ENCODE data around the gene MICAL1. TPM values are rescaled to one million over a fixed set of nuclear protein-coding genes. Genes with fewer than 3 reads are reported as not detected.
A peak's percentile ranks its signal among the peaks of the same experiment; 100 is the strongest.
"Not testable (repeated sequence)": the region's sequence is repeated elsewhere in the genome, so short reads cannot be mapped to it uniquely, and the experiment has no call there.

The MICAL1 gene
- total RNA-seq, 6 experiments from 2014 or later: 37.9 to 44.9 (median 40.4) TPM

DNA sequence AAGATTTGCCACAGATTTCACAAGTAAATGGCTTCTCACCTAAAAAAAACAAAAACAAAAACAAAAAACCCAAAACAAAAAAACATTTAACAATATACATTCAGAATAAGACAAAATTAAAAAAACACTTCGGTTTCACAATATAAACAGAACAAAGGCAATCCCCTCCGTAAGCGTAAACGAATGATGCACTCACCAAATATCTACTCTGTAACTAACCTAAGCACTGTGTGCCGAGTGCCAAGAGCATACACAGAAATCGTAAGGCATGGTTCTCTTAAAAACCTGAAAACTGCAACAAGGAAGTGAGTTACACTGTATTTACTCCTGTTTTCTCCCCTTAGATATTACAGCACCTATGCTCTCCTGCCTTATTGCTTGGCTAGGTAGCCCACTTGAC lies 12.1 kb upstream of the MICAL1 start:
- TF ChIP-seq, protein P1, sequence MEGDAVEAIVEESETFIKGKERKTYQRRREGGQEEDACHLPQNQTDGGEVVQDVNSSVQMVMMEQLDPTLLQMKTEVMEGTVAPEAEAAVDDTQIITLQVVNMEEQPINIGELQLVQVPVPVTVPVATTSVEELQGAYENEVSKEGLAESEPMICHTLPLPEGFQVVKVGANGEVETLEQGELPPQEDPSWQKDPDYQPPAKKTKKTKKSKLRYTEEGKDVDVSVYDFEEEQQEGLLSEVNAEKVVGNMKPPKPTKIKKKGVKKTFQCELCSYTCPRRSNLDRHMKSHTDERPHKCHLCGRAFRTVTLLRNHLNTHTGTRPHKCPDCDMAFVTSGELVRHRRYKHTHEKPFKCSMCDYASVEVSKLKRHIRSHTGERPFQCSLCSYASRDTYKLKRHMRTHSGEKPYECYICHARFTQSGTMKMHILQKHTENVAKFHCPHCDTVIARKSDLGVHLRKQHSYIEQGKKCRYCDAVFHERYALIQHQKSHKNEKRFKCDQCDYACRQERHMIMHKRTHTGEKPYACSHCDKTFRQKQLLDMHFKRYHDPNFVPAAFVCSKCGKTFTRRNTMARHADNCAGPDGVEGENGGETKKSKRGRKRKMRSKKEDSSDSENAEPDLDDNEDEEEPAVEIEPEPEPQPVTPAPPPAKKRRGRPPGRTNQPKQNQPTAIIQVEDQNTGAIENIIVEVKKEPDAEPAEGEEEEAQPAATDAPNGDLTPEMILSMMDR (IDR thresholded peaks at IDR 0.05): no peak
- Mint-ChIP-seq H3K36me3 (ENCODE audit: low read depth) (peaks cover 34% of the 10 kb centered on the region), H3K9me3 (no peaks in the 10 kb centered on the region)

DNA sequence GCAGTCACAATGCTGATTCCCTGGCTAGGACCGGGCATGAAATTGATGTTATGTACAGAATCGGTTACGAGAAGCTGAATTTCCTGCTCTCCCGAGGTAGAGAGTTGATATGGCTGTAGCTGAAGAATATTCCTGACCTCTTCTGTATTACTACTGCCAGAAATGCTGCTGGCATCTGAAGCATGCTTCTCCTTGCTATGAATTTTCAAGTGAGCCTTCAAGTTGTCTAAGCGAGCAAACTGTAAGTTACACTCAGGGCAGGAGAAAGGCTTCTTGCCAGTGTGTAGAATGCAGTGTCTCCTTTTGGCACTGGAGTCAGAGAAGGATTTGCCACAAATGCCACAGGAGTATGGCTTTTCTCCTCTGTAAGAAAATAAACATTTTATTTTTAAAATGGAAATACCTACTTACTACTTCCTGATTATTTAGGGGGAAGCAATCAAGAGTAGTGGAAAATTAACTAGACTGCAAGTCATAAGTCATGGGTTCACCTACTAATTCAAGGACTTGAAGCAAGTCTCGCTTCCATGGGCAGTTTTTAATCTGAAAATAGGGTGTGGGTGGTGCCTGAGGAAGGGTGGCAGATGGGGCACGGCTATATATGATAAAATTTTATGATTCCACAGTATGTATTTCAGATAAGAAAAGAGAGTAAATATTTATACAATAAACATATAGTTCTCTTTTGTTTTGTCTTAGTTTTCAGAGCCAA lies 10.8 kb upstream of the MICAL1 start:
- H3K36me3 Mint-ChIP-seq (ENCODE audit: low read depth): peaks cover 34% of the 10 kb centered on the region
- H3K9me3 Mint-ChIP-seq: no peaks in the 10 kb centered on the region
- DNase-seq: no peak
- TF ChIP-seq, protein P1 (IDR thresholded peaks at IDR 0.05): no peak
- no peak overlapping the region for H3K4me3 Mint-ChIP-seq
- peaks cover 8% of the 10 kb centered on the region for H3K4me1 Mint-ChIP-seq (ENCODE audit: low read depth)
- H3K27ac Mint-ChIP-seq: no peak overlapping the region
- H3K27me3 Mint-ChIP-seq (ENCODE audit: insufficient read depth): no peaks in the 10 kb centered on the region; the same call in 1 of the 2 replicates

More for the DNA sequence above, 12.1 kb upstream of the MICAL1 start:
- no peak overlapping the region for H3K27ac Mint-ChIP-seq
- DNase-seq: no peak
- H3K4me1 Mint-ChIP-seq (ENCODE audit: low read depth): no peaks in the 10 kb centered on the region
- no peaks in the 10 kb centered on the region; the same call in 1 of the 2 replicates for H3K27me3 Mint-ChIP-seq (ENCODE audit: insufficient read depth)
- H3K4me3 Mint-ChIP-seq: no peak overlapping the region

DNA sequence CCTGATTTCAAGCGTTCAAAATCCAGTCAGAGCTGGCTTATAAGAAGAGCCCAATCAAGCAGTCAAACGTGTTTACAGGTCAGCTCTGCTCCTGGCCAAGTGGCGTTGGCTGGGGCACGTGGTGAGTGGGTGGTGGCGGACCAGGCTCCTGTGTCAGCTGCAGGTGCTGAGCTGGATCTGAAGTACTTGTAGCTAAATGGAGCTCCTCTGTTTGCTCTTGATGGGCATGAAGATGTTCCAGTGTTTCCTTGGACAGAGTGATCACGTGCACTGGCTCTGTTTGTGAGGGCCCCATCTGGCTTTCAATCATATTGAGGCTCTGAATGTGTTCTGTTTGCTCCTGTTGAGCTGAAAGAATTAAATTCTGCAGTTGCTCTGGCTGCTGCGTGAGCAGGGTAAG lies 10.2 kb upstream of the MICAL1 start:
- Mint-ChIP-seq H3K4me3 (no peak overlapping the region), H3K4me1 (ENCODE audit: low read depth) (peaks cover 8% of the 10 kb centered on the region), H3K9me3 (no peaks in the 10 kb centered on the region), H3K27me3 (ENCODE audit: insufficient read depth) (no peaks in the 10 kb centered on the region; the same call in 1 of the 2 replicates), H3K27ac (no peak overlapping the region), H3K36me3 (ENCODE audit: low read depth) (peaks cover 34% of the 10 kb centered on the region)
- TF ChIP-seq, protein P1 (IDR thresholded peaks at IDR 0.05): no peak
- DNase-seq: no peak

DNA sequence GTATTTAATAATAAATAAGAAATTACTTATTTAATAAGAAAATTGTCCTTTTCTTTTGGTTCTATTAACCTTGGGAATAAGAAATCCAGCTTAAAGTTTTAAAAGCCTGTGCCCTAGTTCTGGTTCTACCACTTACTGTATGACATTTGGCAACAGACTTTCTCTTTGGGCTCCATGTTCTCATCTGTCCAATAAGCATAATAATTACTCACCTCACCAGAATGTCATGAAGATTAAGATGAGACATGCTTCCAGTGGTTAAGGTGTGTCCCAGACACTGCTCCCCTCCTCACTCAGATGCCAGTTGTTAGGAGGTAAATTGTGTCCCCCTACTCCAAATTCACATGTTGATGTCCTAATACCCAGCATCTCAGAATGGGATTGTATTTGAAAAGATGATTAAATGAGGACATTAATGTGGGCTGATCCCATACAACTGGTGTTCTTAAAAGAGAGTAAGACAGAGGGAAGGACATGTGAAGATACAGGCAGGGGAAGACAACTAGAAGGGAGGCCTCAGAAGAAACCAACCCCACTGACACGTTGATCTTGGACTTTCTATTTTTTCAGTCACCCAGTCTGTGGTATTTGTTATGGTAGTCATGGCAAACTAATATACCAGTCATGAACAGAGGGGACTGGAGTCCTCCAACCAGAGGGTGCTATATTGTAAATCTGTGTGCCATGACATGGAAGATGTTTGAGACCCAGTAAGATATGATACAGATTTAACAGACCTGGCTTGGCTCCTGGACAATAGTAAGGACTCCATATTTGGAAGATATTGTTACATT lies 6.4 kb upstream of the MICAL1 start:
- no peaks in the 10 kb centered on the region for H3K9me3 Mint-ChIP-seq

DNA sequence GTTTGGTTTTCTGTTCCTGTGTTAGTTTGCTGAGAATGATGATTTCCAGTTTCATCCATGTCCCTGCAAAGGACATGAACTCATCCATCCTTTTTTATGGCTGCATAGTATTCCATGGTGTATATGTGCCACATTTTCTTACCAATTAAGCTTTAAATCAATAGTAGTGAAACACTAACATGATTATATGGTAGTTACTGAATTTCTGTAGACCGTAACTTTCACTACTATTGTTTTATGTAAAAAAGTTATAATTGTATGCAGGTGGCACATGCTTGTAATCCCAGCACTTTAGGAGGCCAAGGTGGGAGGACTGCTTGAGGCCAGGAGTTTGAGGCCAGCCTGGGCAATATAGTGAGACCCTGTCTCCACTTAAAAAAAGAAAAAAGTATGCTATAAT lies 5.6 kb upstream of the MICAL1 start:
- peaks cover 43% of the 10 kb centered on the region for H3K4me1 Mint-ChIP-seq (ENCODE audit: low read depth)
- peaks cover 25% of the 10 kb centered on the region for H3K36me3 Mint-ChIP-seq (ENCODE audit: low read depth)

More for the DNA sequence above, 6.4 kb upstream of the MICAL1 start:
- Mint-ChIP-seq H3K36me3 (ENCODE audit: low read depth) (peaks cover 27% of the 10 kb centered on the region), H3K27me3 (ENCODE audit: insufficient read depth) (peaks cover 3% of the 10 kb centered on the region), H3K27ac (peak overlapping the region; percentile 62; the same call in 1 of the 2 replicates), H3K4me1 (ENCODE audit: low read depth) (peaks cover 36% of the 10 kb centered on the region), H3K4me3 (no peak overlapping the region)
- no peak for DNase-seq
- TF ChIP-seq, protein P1 (IDR thresholded peaks at IDR 0.05): no peak

More for the DNA sequence above, 5.6 kb upstream of the MICAL1 start:
- H3K9me3 Mint-ChIP-seq; DNase-seq; H3K4me3 Mint-ChIP-seq; H3K27ac Mint-ChIP-seq; H3K27me3 Mint-ChIP-seq (ENCODE audit: insufficient read depth): not testable (repeated sequence)

Data from HFFc6 (cell line).